HepG2 (cell line): Measurements from ENCODE around the gene AP3D1. TPM values are rescaled to one million over a fixed set of nuclear protein-coding genes. Genes with fewer than 3 reads are reported as not detected.
A peak's percentile ranks its signal among the peaks of the same experiment; 100 is the strongest.

Source experiments
- ATAC-seq: fragments of 200-7000 bp; cut with Tn5 transposase; 3 replicates; pipeline ENCODE4 v1.9.1; 2020; ENCODE audit warnings: mild to moderate bottlenecking, moderate library complexity
- BruUV-seq: library from RNA; stranded (reverse); fragments of 400-500 nt; replicated peaks from 2 replicates; lab custom pipeline; 2021; lab: Mats Ljungman, UMichigan
- CTCF ChIA-PET: fragments of 300-600 bp; formaldehyde crosslinking; extraction: SDS; loops from one replicate; lab custom pipeline; 2021; ENCODE audit warnings: low total read pairs, inconsistent platforms, low intra/inter-chr PET ratio; lab: Yijun Ruan, JAX
- POLR2A ChIA-PET: fragments of 350-600 bp; sonication (Branson Sonifier 250); formaldehyde crosslinking; loops from one replicate; lab custom pipeline; 2020; ENCODE audit warnings: antibody characterized with exemption, inconsistent platforms; lab: Yijun Ruan, JAX
- DNase-seq: peaks from one replicate; pipeline ENCODE4 v3.0.0-alpha.2; 2015; ENCODE audit warnings: low spot score
- FAIRE-seq: peaks from 3 replicates; lab custom pipeline; 2011; peaks lifted over from hg19 to GRCh38; lab: Jason Lieb, UNC
- H2AFZ ChIP-seq: one replicate; pipeline ENCODE4 v1.6.1; 2011; ENCODE audit warnings: low read length, inconsistent platforms
- H3K27ac ChIP-seq: fragments of 300-600 bp; 3 replicates; pipeline ENCODE4 v1.8.0; 2011; ENCODE audit warnings: mixed run types, mild to moderate bottlenecking, mixed read lengths, low read length, inconsistent platforms; ENCODE audit not compliant: insufficient read depth; ENCODE audit errors: extremely low read length
- H3K27me3 ChIP-seq, 2 experiments: fragments of 200-600 bp in 1 of 2; 2 replicates in 1 of 2; 3 replicates in 1 of 2; pipeline versions ENCODE4 v1.6.0 to v1.8.0; 2011; ENCODE audit warnings: low read length in 2 of 2, mild to moderate bottlenecking in 2 of 2, moderate library complexity in 2 of 2, inconsistent platforms in 1 of 2; ENCODE audit not compliant: insufficient read depth in 2 of 2, control insufficient read depth in 1 of 2
- H3K36me3 ChIP-seq, 2 experiments: fragments of 200-600 bp in 1 of 2; replicated peaks in 1 of 2; 2 replicates in 1 of 2; 3 replicates in 1 of 2; pipeline versions ENCODE4 v1.5.1 to v1.8.0; 2011; ENCODE audit warnings: low read length in 2 of 2, inconsistent platforms in 1 of 2; ENCODE audit not compliant: insufficient read depth in 2 of 2, control insufficient read depth in 1 of 2
- H3K4me1 ChIP-seq: 2 replicates; pipeline ENCODE4 v1.5.1; 2012; ENCODE audit warnings: low read length, inconsistent platforms; ENCODE audit not compliant: insufficient read depth
- H3K4me2 ChIP-seq: 2 replicates; pipeline ENCODE4 v1.6.0; 2011; ENCODE audit warnings: low read depth, low read length, inconsistent platforms
- H3K4me3 ChIP-seq, 3 experiments: fragments of 200-600 bp in 1 of 3; sonication (generic), shearing (Covaris generic) in 1 of 3; replicated peaks in 1 of 3; 2 replicates each; pipeline ENCODE4 v1.5.1; 2011 to 2016; ENCODE audit warnings: low read length in 3 of 3, inconsistent platforms in 2 of 3, low read depth in 2 of 3, mild to moderate bottlenecking in 2 of 3, control low read depth in 1 of 3, mixed read lengths in 1 of 3; ENCODE audit not compliant: insufficient read depth in 1 of 3
- H3K79me2 ChIP-seq: one replicate; pipeline ENCODE4 v1.6.1; 2011; ENCODE audit warnings: low read length, inconsistent platforms; ENCODE audit not compliant: insufficient read depth
- H3K9ac ChIP-seq: 2 replicates; pipeline ENCODE4 v1.6.0; 2011; ENCODE audit warnings: mild to moderate bottlenecking, low read depth, low read length, inconsistent platforms; ENCODE audit not compliant: insufficient read depth
- H3K9me3 ChIP-seq: 2 replicates; pipeline ENCODE4 v1.5.1; 2012; ENCODE audit warnings: mild to moderate bottlenecking, low read length
- H4K20me1 ChIP-seq: 2 replicates; pipeline ENCODE4 v1.6.0; 2011; ENCODE audit warnings: inconsistent platforms, mild to moderate bottlenecking, low read length, moderate library complexity; ENCODE audit not compliant: insufficient read depth
- AGO2 ChIP-seq: fragments of 200-400 bp; formaldehyde crosslinking; optimal IDR thresholded peaks from 2 replicates; pipeline ENCODE3; 2017; ENCODE audit warnings: mild to moderate bottlenecking, low read depth, low read length, moderate library complexity
- ASH2L ChIP-seq: fragments of 300-600, 200-600 bp; sonication (generic); IDR thresholded peaks from 2 replicates; pipeline ENCODE4 v1.7.0; 2017; ENCODE audit warnings: low read depth, mild to moderate bottlenecking, moderate library complexity, mixed read lengths, low read length; ENCODE audit not compliant: insufficient read length
- FOXO4 ChIP-seq: sonication (generic); formaldehyde crosslinking; conservative IDR thresholded peaks from 2 replicates; pipeline ENCODE4 v1.8.1; 2023; ENCODE audit warnings: missing genetic modification reagents
- MEIS2 ChIP-seq: sonication (generic); formaldehyde crosslinking; IDR thresholded peaks from 2 replicates; pipeline ENCODE4 v1.9.0; 2021; ENCODE audit warnings: mild to moderate bottlenecking, missing genetic modification reagents
- RAD51 ChIP-seq: fragments of 450-650 bp; IDR thresholded peaks from 2 replicates; pipeline ENCODE4 v1.6.1; 2016; ENCODE audit warnings: borderline replicate concordance
- STAG1 ChIP-seq: sonication (generic); formaldehyde crosslinking; IDR thresholded peaks from 2 replicates; pipeline ENCODE4 v1.4.0; 2020; ENCODE audit warnings: missing genetic modification reagents
- whole genome bisulfite sequencing: methylation state at CpG from one replicate; pipeline ENCODE4 v1.1.6; 2017; ENCODE audit warnings: low lambda C conversion rate; 5-methylcytosine and 5-hydroxymethylcytosine counted together
- in situ Hi-C: cut with HindIII; loops from 2 replicates; pipeline ENCODE4 v1.10.0; 2017; ENCODE audit warnings: low pct_unique_long_range_greater_than_20kb; ENCODE audit not compliant: extremely low pct_ligation_motif_present
- intact Hi-C: fragments of 100-400 bp; cut with micrococcal nuclease; formaldehyde crosslinking; loops from one replicate; pipeline ENCODE4 v1.10.0; 2022; ENCODE audit not compliant: unreplicated experiment
- polyA plus RNA-seq, 8 experiments: library from polyadenylated mRNA; depleted of rRNA in 3 of 8; stranded (reverse) in 7 of 8; unstranded in 1 of 8; fragments of >200 nt; fragmentation: Illumina TruSeq in 4 of 8; extraction: Trizol in 4 of 8; gene quantifications; 2 replicates each; pipeline versions ENCODE4 v1.2.1 to v1.2.3, GENCODE V29; 2011 to 2016; ENCODE audit warnings: low read depth in 4 of 8, missing spikeins in 1 of 8, mixed read lengths in 1 of 8; ENCODE audit not compliant: insufficient read depth in 1 of 8
- total RNA-seq, 5 experiments: library from RNA; depleted of rRNA; stranded (reverse); fragments of >200 nt; fragmentation: Illumina TruSeq; extraction: Trizol; gene quantifications; 2 replicates each; pipeline ENCODE4 v1.2.3, GENCODE V29; 2016; ENCODE audit warnings: low read depth in 1 of 5
- TF ChIP-seq, protein P1 (sequence below): sonication (generic); formaldehyde crosslinking; IDR thresholded peaks from 2 replicates; pipeline ENCODE4 v1.4.0; 2020; ENCODE audit warnings: missing genetic modification reagents
- TF ChIP-seq, protein P2 (sequence below): sonication (generic); formaldehyde crosslinking; IDR thresholded peaks from 2 replicates; pipeline ENCODE4 v1.5.0; 2020; ENCODE audit warnings: mild to moderate bottlenecking, missing genetic modification reagents, moderate library complexity

AP3D1 gene
- total and polyA plus RNA-seq, 2 of the 13 experiments (the other 11 are each of a cell fraction or from before 2014, with no cell fraction given): 68.0 to 82.6 TPM

DNA sequence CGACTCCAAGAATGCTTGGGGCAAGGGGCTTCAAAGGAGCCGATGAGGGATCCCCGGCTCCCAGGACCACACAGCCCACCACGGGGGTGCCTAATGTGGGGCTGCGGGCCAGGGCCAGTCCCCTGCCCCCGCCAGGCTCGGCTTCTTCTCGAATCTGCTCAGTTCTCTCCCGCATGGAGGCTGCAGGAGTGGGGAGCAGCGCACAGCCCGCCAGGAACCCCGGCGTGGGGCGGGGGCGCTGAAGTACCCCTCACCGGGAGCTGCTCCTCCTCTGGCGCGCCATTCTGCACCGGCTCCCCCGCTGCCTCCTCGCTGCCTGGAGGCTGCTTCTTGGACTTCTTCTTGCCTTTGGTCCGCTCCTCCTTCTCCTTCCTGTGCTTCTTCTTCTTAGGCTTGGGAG is 39.9 kb downstream of the AP3D1 start (continued):
- TF ChIP-seq ASH2L: no peak
- TF ChIP-seq MEIS2 (CRISPR knock-in tag): no peak
- TF ChIP-seq, protein P1, sequence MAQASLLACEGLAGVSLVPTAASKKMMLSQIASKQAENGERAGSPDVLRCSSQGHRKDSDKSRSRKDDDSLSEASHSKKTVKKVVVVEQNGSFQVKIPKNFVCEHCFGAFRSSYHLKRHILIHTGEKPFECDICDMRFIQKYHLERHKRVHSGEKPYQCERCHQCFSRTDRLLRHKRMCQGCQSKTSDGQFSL (CRISPR knock-in tag): no peak

GRCh38 chr19:2110822-2111221 is 40.5 kb downstream of the AP3D1 start:
- H4K20me1 ChIP-seq: 0 out of 2 replicates have a peak, but pooled peaks cover 2% of the 10 kb centered on the region

More at GRCh38 chr19:2110822-2111221, 40.5 kb downstream of the AP3D1 start:
- in situ Hi-C loops (no loop called here), intact Hi-C loops (no loop called here)
- no TSS peak for BruUV-seq
- Histone ChIP-seq H3K27ac (no peak overlapping the region), H2AFZ (no peak overlapping the region), H3K27me3 (no peaks in the 10 kb centered on the region), H3K9ac (no peak overlapping the region), H3K4me1 (no peaks in the 10 kb centered on the region), H3K4me2 (no peak overlapping the region), H3K4me3 (no peak overlapping the region), H3K36me3 (peaks cover 49 to 87% of the 10 kb centered on the region in 2 experiments), H3K79me2 (no peaks in the 10 kb centered on the region), H3K9me3 (peaks cover 3% of the 10 kb centered on the region; the same call in 1 of the 2 replicates)
- ChIA-PET CTCF (no interaction called here), POLR2A (no interaction called here)
- TF ChIP-seq STAG1 (CRISPR knock-in tag): peak; percentile 39; the same call in 1 of the 2 replicates
- no peak for TF ChIP-seq RAD51
- 0 out of 2 replicates have a peak, but pooled peaks have one; percentile 51 for TF ChIP-seq FOXO4 (CRISPR knock-in tag)
- TF ChIP-seq AGO2: peak; percentile 11
- TF ChIP-seq, protein P2, sequence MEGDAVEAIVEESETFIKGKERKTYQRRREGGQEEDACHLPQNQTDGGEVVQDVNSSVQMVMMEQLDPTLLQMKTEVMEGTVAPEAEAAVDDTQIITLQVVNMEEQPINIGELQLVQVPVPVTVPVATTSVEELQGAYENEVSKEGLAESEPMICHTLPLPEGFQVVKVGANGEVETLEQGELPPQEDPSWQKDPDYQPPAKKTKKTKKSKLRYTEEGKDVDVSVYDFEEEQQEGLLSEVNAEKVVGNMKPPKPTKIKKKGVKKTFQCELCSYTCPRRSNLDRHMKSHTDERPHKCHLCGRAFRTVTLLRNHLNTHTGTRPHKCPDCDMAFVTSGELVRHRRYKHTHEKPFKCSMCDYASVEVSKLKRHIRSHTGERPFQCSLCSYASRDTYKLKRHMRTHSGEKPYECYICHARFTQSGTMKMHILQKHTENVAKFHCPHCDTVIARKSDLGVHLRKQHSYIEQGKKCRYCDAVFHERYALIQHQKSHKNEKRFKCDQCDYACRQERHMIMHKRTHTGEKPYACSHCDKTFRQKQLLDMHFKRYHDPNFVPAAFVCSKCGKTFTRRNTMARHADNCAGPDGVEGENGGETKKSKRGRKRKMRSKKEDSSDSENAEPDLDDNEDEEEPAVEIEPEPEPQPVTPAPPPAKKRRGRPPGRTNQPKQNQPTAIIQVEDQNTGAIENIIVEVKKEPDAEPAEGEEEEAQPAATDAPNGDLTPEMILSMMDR: peak; percentile 39
- FAIRE-seq (no peak), ATAC-seq (no peak), DNase-seq (no peak)
- WGBS: 100% methylated on average over 4 of the region's 13 CpGs
